GM21367 (cell line): Measurements from ENCODE around the gene ZEB2.

ENCODE experiments used
- ATAC-seq: cut with Tn5 transposase; IDR thresholded peaks from one replicate; pipeline ENCODE4 v1.9.1; 2021; ENCODE audit not compliant: unreplicated experiment

Gene ZEB2

GRCh38 chr2:144496092-144496976 lies 23.6 kb downstream of the ZEB2 start:
- no peak for ATAC-seq

- no peak for ATAC-seq
Measured at GRCh38 chr2:144495227-144496091, 24.5 kb downstream of the ZEB2 start.

- no peak for ATAC-seq
Measured at GRCh38 chr2:144493027-144493809, 26.7 kb downstream of the ZEB2 start.

- no peak for ATAC-seq
Measured at GRCh38 chr2:144490857-144491256, 29.1 kb downstream of the ZEB2 start.

- ATAC-seq, result no peak
Measured at GRCh38 chr2:144490017-144490416, 29.9 kb downstream of the ZEB2 start.

- no peak for ATAC-seq
Measured at GRCh38 chr2:144489315-144489916, 30.5 kb downstream of the ZEB2 start.

- no peak for ATAC-seq
Measured at GRCh38 chr2:144484201-144484948, 35.5 kb downstream of the ZEB2 start.

GRCh38 chr2:144481666-144482065 lies 38.3 kb downstream of the ZEB2 start:
- ATAC-seq, result no peak

- no peak for ATAC-seq
Measured at GRCh38 chr2:144481109-144481508, 38.8 kb downstream of the ZEB2 start.

- ATAC-seq, result no peak
Measured at GRCh38 chr2:144480285-144480684, 39.6 kb downstream of the ZEB2 start.

- no peak for ATAC-seq
Measured at GRCh38 chr2:144479659-144480058, 40.3 kb downstream of the ZEB2 start.

GRCh38 chr2:144479138-144479537 lies 40.8 kb downstream of the ZEB2 start:
- no peak for ATAC-seq

GRCh38 chr2:144477957-144478311 lies 42.0 kb downstream of the ZEB2 start:
- ATAC-seq, result no peak

- no peak for ATAC-seq
Measured at GRCh38 chr2:144477281-144477956, 42.5 kb downstream of the ZEB2 start.

- ATAC-seq, result no peak
Measured at GRCh38 chr2:144476682-144477081, 43.2 kb downstream of the ZEB2 start.

GRCh38 chr2:144475569-144476275 lies 44.2 kb downstream of the ZEB2 start:
- ATAC-seq, result no peak

- no peak for ATAC-seq
Measured at GRCh38 chr2:144475044-144475443, 44.9 kb downstream of the ZEB2 start.

- no peak for ATAC-seq
Measured at GRCh38 chr2:144474017-144474416, 45.9 kb downstream of the ZEB2 start.

- no peak for ATAC-seq
Measured at GRCh38 chr2:144472911-144473310, 47.0 kb downstream of the ZEB2 start.
